ENCODE results near the gene HES1.
"Not testable (repeated sequence)": the region's sequence is repeated elsewhere in the genome, so short reads cannot be mapped to it uniquely, and the experiment has no call there.

Gene HES1

GRCh38 chr3:194142156-194142910, 6.4 kb downstream of the HES1 start:
- DNase-seq: no peak

GRCh38 chr3:194145702-194146101, 9.8 kb downstream of the HES1 start:
- no peak for DNase-seq

GRCh38 chr3:194147679-194148078, 11.7 kb downstream of the HES1 start:
- no peak for DNase-seq

- no peak for DNase-seq
These were observed 12.4 kb downstream of the HES1 start for GRCh38 chr3:194148383-194148782.

GRCh38 chr3:194150252-194150934, 14.4 kb downstream of the HES1 start:
- DNase-seq: no peak

GRCh38 chr3:194150935-194151302, 15.0 kb downstream of the HES1 start:
- DNase-seq: not testable (repeated sequence)

- DNase-seq: no peak
These were observed 18.4 kb downstream of the HES1 start for GRCh38 chr3:194154346-194154745.

GRCh38 chr3:194156095-194156494, 20.1 kb downstream of the HES1 start:
- no peak for DNase-seq

GRCh38 chr3:194158942-194159439, 23.0 kb downstream of the HES1 start:
- DNase-seq: no peak

GRCh38 chr3:194160158-194160557, 24.2 kb downstream of the HES1 start:
- DNase-seq: no peak

- no peak for DNase-seq
These were observed 25.4 kb downstream of the HES1 start for GRCh38 chr3:194161131-194162045.

GRCh38 chr3:194162070-194162678, 26.2 kb downstream of the HES1 start:
- no peak for DNase-seq

- no peak for DNase-seq
These were observed 27.1 kb downstream of the HES1 start for GRCh38 chr3:194162817-194163584.

GRCh38 chr3:194163697-194164096, 27.7 kb downstream of the HES1 start:
- DNase-seq: no peak

- no peak for DNase-seq
These were observed 28.9 kb downstream of the HES1 start for GRCh38 chr3:194164861-194165260.

GRCh38 chr3:194165271-194166018, 29.5 kb downstream of the HES1 start:
- DNase-seq: no peak

GRCh38 chr3:194166682-194167479, 30.9 kb downstream of the HES1 start:
- no peak for DNase-seq

GRCh38 chr3:194167480-194168282, 31.7 kb downstream of the HES1 start:
- DNase-seq: no peak

- DNase-seq: no peak
These were observed 33.0 kb downstream of the HES1 start for GRCh38 chr3:194168994-194169393.
